T-helper 1 cell treated with Interleukin-12 subunit alpha and Interleukin-12 subunit beta and Interleukin-4 antibody, amounts not matched to agents 30 μg/mL and 1 μg/mL, for 36 hours (primary cell): Measurements from ENCODE around the gene AMY1C.
"Not testable (repeated sequence)": the region's sequence is repeated elsewhere in the genome, so short reads cannot be mapped to it uniquely, and the experiment has no call there.

Experiments used
- H3K27ac Mint-ChIP-seq: one replicate; pipeline ENCODE4 v1.8.0; 2021; ENCODE audit warnings: mild to moderate bottlenecking, mixed read lengths
- H3K27me3 Mint-ChIP-seq: one replicate; pipeline ENCODE4 v1.8.0; 2021; ENCODE audit warnings: low read depth, mixed read lengths
- H3K36me3 Mint-ChIP-seq: one replicate; pipeline ENCODE4 v1.8.0; 2021; ENCODE audit warnings: low read depth, mixed read lengths
- H3K4me1 Mint-ChIP-seq: one replicate; pipeline ENCODE4 v1.8.0; 2021; ENCODE audit warnings: low read depth, mixed read lengths
- H3K4me3 Mint-ChIP-seq: one replicate; pipeline ENCODE4 v1.8.0; 2021; ENCODE audit warnings: mild to moderate bottlenecking, moderate library complexity, mixed read lengths
- H3K9me3 Mint-ChIP-seq: one replicate; pipeline ENCODE4 v1.8.0; 2021; ENCODE audit warnings: mixed read lengths

AMY1C gene

DNA sequence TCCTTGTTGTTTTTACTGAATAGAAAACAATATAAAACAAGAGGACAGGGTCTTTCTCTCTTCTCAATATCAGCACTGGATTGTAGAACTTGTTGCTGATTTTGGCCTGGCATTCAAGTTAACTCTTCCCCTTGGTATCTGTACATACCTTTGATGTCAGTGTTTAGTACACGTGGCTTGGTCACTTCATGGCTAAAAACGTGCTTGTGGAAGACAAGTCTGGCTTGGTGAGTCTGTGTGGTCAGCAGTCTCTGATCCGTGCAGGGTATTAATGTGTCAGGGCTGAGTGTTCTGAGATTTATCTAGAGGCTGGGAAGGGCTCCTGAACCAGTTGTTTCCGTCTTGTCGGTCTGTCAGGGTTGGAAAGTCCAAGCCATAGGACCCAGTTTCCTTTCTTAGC is at the start of gene AMY1C:
AMY1C (plus strand) TSS at position 301 of the 400 bp plus-strand sequence. CDS start 572 bp downstream, outside the sequence.
- H3K9me3 Mint-ChIP-seq, H3K4me1 Mint-ChIP-seq, H3K4me3 Mint-ChIP-seq, H3K27ac Mint-ChIP-seq, H3K27me3 Mint-ChIP-seq, H3K36me3 Mint-ChIP-seq: not testable (repeated sequence)

DNA sequence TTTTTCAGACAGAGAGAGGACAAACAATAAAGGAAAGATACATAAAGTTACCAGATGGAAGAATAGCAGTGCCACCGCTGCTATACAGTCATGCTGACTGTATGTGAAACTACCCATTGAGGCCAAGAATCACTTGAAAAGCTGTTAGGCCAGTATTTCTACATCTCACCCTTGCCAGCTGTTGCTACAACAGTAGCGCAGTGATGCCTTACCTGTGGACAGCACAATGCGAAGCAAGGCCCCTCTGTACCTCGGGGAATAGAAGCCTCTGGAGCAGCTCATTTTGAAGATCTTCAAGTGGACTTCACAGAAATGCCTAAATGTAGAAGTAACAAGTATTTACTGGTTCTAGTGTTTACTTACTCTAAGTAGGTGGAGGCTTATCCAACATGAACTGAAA is 49.0 kb upstream of the AMY1C start:
- not testable (repeated sequence) for H3K4me3 Mint-ChIP-seq, H3K27me3 Mint-ChIP-seq, H3K9me3 Mint-ChIP-seq, H3K36me3 Mint-ChIP-seq, H3K4me1 Mint-ChIP-seq, H3K27ac Mint-ChIP-seq

DNA sequence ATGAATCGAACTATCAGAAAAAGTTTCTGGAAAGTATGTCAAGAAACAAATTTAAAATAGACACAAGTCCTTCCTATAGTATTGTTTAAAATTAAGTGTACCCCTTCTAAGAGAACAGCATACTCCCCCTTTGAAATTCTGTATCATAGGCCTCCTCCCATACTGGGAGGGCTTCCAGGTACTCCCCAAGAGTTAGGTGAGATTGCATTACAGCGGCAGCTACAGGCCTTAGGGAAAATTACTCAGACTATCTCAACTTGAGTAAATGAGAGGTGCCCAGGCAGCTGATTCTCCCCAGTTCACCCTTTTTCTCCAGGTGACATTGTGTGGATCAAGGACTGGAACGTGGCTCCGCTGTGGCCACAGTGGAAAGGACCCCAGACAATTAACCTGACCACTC is 48.4 kb upstream of the AMY1C start:
- H3K4me3 Mint-ChIP-seq, H3K27me3 Mint-ChIP-seq, H3K9me3 Mint-ChIP-seq, H3K27ac Mint-ChIP-seq, H3K4me1 Mint-ChIP-seq, H3K36me3 Mint-ChIP-seq: not testable (repeated sequence)

DNA sequence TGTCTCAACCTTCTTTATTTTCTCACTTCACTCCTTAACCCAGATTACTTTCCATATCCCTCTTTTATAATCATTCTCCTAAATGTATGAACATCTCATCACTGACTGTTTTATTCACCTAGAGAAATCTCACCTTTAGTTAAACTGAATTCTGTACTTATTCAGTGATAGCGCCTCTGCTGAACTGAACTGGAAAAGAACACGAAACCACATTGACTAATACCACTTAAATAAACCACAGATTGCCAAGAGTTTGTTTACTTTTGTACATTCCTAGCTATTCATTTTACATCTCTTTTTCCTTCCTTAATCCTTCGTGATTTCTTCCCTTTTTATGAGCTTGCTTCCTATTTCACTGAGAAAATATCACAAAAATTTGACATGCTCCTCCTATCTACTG is 42.0 kb upstream of the AMY1C start:
- H3K27ac Mint-ChIP-seq, H3K9me3 Mint-ChIP-seq, H3K27me3 Mint-ChIP-seq, H3K36me3 Mint-ChIP-seq, H3K4me1 Mint-ChIP-seq, H3K4me3 Mint-ChIP-seq: not testable (repeated sequence)

DNA sequence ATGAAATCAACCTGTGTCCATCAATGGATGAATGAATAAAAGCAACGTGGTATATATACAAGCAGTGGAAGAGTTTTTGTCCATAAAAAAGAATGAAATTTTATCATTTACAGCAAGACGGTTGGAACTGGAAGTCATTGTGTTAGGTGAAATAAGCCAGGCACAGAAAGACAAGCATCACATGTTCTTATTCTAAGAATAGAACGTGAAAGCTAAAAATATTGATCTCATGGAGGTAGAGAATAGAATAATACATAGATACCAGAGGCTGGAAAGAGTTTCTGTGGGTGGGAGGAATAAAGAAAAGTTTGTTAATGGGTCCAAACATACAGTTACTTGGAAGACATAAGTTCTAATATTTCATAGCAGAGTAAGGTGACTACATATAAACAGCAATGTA is 39.3 kb upstream of the AMY1C start:
- not testable (repeated sequence) for H3K36me3 Mint-ChIP-seq, H3K27me3 Mint-ChIP-seq, H3K4me1 Mint-ChIP-seq, H3K4me3 Mint-ChIP-seq, H3K9me3 Mint-ChIP-seq, H3K27ac Mint-ChIP-seq

DNA sequence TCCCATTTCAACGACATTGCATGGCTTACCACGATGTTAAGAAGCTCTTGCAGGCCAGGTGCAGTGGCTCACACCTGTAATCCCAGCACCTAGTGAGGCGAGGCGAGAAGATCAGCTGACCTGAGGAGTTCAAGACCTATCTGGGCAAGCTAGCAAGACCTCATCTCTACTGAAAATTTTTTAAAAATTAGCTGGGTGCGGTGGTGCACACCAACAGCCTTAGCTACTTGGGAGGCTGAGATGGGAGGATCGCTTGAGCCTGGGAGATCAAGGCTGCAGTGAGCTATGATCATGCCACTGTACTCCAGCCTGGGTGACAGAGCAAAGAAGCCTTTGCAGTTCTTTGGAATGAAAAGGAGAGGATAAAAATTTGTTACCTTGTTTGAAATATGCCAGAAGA is 32.3 kb upstream of the AMY1C start:
- not testable (repeated sequence) for H3K4me3 Mint-ChIP-seq, H3K27ac Mint-ChIP-seq, H3K9me3 Mint-ChIP-seq, H3K36me3 Mint-ChIP-seq, H3K27me3 Mint-ChIP-seq, H3K4me1 Mint-ChIP-seq

DNA sequence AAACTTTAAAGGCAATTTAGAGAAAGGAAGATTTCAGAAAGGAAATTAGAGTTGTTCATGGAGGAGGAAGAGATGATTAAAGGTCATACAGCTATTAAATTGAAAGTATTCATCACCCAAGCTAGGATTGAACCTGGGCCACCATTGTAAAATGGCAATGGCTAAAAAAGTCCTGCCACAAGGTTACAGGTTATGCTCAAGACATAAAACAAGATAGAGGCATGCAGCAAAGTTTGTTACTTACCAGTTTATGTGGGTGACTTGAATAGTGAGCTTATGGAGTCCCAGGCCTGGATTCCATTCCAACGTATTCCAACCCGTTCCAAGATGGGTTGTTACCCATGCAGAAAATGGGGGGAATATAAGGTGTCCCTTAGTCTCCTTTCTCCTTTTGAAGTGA is 28.2 kb upstream of the AMY1C start:
- not testable (repeated sequence) for H3K4me1 Mint-ChIP-seq, H3K36me3 Mint-ChIP-seq

DNA sequence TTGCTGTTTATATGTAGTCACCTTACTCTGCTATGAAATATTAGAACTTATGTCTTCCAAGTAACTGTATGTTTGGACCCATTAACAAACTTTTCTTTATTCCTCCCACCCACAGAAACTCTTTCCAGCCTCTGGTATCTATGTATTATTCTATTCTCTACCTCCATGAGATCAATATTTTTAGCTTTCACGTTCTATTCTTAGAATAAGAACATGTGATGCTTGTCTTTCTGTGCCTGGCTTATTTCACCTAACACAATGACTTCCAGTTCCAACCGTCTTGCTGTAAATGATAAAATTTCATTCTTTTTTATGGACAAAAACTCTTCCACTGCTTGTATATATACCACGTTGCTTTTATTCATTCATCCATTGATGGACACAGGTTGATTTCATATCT is 14.4 kb upstream of the AMY1C start:
- not testable (repeated sequence) for H3K9me3 Mint-ChIP-seq, H3K4me3 Mint-ChIP-seq, H3K27me3 Mint-ChIP-seq, H3K27ac Mint-ChIP-seq, H3K36me3 Mint-ChIP-seq, H3K4me1 Mint-ChIP-seq

More for the DNA sequence above, 28.2 kb upstream of the AMY1C start:
- not testable (repeated sequence) for H3K27ac Mint-ChIP-seq, H3K4me3 Mint-ChIP-seq, H3K27me3 Mint-ChIP-seq, H3K9me3 Mint-ChIP-seq

DNA sequence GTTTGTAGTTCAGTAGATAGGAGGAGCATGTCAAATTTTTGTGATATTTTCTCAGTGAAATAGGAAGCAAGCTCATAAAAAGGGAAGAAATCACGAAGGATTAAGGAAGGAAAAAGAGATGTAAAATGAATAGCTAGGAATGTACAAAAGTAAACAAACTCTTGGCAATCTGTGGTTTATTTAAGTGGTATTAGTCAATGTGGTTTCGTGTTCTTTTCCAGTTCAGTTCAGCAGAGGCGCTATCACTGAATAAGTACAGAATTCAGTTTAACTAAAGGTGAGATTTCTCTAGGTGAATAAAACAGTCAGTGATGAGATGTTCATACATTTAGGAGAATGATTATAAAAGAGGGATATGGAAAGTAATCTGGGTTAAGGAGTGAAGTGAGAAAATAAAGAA is 11.7 kb upstream of the AMY1C start:
- H3K36me3 Mint-ChIP-seq, H3K9me3 Mint-ChIP-seq, H3K4me1 Mint-ChIP-seq, H3K27ac Mint-ChIP-seq, H3K27me3 Mint-ChIP-seq, H3K4me3 Mint-ChIP-seq: not testable (repeated sequence)

DNA sequence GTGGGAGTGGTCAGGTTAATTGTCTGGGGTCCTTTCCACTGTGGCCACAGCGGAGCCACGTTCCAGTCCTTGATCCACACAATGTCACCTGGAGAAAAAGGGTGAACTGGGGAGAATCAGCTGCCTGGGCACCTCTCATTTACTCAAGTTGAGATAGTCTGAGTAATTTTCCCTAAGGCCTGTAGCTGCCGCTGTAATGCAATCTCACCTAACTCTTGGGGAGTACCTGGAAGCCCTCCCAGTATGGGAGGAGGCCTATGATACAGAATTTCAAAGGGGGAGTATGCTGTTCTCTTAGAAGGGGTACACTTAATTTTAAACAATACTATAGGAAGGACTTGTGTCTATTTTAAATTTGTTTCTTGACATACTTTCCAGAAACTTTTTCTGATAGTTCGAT is 5.2 kb upstream of the AMY1C start:
- H3K9me3 Mint-ChIP-seq, H3K27me3 Mint-ChIP-seq, H3K4me3 Mint-ChIP-seq, H3K4me1 Mint-ChIP-seq, H3K36me3 Mint-ChIP-seq, H3K27ac Mint-ChIP-seq: not testable (repeated sequence)

DNA sequence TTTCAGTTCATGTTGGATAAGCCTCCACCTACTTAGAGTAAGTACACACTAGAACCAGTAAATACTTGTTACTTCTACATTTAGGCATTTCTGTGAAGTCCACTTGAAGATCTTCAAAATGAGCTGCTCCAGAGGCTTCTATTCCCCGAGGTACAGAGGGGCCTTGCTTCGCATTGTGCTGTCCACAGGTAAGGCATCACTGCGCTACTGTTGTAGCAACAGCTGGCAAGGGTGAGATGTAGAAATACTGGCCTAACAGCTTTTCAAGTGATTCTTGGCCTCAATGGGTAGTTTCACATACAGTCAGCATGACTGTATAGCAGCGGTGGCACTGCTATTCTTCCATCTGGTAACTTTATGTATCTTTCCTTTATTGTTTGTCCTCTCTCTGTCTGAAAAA is 4.7 kb upstream of the AMY1C start:
- H3K36me3 Mint-ChIP-seq, H3K4me1 Mint-ChIP-seq, H3K4me3 Mint-ChIP-seq, H3K27ac Mint-ChIP-seq, H3K27me3 Mint-ChIP-seq, H3K9me3 Mint-ChIP-seq: not testable (repeated sequence)

DNA sequence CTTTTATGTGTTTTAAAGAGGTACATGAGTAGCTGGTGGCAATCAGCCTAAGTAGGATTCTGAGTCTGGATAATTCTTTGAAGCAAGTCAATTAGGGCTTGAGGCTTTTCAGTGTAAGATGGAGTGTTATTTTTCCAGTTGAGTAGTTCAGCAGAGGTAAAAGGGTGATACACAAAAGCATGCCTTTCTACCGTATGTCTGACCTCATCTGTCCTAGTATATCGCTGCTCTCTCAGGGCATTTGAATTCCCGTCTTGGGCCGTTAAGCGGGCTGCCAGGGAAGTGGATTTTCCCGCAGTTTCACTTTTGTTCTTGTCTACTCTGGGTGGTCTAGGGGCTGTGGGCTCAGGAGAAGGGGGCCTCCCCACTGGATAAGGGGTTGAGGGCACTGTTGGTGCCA is 1.4 kb upstream of the AMY1C start:
- H3K27ac Mint-ChIP-seq, H3K4me3 Mint-ChIP-seq, H3K4me1 Mint-ChIP-seq, H3K27me3 Mint-ChIP-seq, H3K36me3 Mint-ChIP-seq, H3K9me3 Mint-ChIP-seq: not testable (repeated sequence)

DNA sequence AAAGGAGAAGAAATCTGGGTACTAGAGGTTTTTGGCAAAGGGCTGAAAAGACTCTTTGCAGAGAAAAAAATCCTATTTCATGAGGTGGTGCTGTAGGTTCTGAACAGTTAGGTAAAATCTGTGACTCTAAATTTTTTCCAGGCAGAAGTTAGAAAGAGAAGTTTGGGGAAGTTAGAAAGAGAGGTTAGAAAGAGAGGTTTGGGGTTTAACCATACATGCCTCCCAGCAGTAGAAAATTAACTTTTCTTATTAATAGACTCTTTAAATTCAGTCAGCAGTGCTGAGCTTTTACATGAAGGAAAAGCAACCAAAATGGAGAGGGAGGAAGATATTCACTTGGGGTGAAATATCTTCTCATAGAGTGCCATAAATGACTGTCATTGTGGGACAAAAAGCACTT is 12.2 kb downstream of the AMY1C start:
- H3K9me3 Mint-ChIP-seq: peaks cover 5% of the 10 kb centered on the region
- H3K4me1 Mint-ChIP-seq: no peaks in the 10 kb centered on the region
- H3K27ac Mint-ChIP-seq: no peak overlapping the region
- H3K27me3 Mint-ChIP-seq: no peaks in the 10 kb centered on the region
- H3K36me3 Mint-ChIP-seq: no peaks in the 10 kb centered on the region
- no peak overlapping the region for H3K4me3 Mint-ChIP-seq

DNA sequence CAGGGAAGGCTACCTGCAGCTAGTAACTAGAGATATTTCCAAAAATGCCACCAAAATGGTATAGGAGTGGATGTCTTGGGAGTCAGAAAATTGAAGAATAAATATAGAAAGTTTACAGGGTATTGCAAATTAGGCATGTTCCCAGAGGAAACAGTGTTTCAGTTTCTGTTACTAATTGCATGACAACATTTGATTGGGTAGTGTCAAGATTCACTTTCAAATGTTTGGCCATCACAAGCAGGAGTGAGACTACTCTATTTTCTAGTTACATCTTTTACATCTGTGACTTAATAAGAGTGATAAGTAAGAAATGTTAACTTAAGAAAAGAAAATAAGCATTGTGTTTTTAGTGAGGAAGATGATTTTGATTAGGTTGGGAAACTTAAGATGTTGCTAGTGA is 30.2 kb downstream of the AMY1C start:
- H3K4me3 Mint-ChIP-seq: no peak overlapping the region
- H3K36me3 Mint-ChIP-seq: no peaks in the 10 kb centered on the region
- no peaks in the 10 kb centered on the region for H3K27me3 Mint-ChIP-seq
- no peaks in the 10 kb centered on the region for H3K9me3 Mint-ChIP-seq
- H3K27ac Mint-ChIP-seq: no peak overlapping the region
- H3K4me1 Mint-ChIP-seq: no peaks in the 10 kb centered on the region

DNA sequence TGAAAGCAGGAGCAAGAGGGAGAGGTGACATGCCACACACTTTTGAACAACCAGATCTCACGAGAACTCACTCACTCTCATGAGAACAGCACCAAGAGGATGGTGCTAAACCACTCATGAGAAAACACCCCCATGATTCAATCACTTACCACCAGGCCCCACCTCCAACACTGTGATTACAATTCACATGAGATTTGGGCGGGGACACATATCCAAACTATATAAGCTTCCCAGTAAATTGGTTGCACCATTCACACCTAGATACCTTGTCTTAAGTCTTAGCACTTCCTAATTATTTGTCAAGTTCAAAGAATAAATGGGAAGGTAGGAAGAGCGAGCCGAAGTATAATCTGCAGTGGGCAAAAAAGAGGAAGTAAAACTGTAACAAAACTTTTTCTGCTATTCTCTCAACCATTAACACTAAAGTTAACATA is 34.3 kb downstream of the AMY1C start:
- no peaks in the 10 kb centered on the region for H3K4me1 Mint-ChIP-seq
- no peaks in the 10 kb centered on the region for H3K27me3 Mint-ChIP-seq
- no peak overlapping the region for H3K27ac Mint-ChIP-seq
- no peaks in the 10 kb centered on the region for H3K9me3 Mint-ChIP-seq
- no peak overlapping the region for H3K4me3 Mint-ChIP-seq
- no peaks in the 10 kb centered on the region for H3K36me3 Mint-ChIP-seq

DNA sequence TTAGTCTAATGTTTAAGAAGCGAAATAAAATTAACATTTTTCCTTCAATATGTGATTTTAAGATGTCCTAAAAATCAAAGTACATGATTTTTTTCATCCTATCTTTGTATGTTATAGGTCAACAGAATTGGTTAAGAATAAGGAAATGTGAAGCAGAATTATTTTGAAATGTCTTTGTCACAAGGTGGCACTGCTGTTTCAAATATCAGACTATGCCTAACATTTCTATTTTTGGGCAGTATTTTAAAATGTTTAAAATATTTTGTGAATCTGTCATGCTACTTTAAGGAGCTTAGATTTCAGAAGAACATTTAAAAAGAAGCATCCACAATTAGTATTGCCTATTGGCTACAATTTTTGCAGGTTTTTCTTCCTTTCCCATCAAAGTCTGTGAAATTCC is 38.7 kb downstream of the AMY1C start:
- no peaks in the 10 kb centered on the region for H3K27me3 Mint-ChIP-seq
- H3K4me1 Mint-ChIP-seq: no peaks in the 10 kb centered on the region
- no peak overlapping the region for H3K4me3 Mint-ChIP-seq
- peaks cover 5% of the 10 kb centered on the region for H3K9me3 Mint-ChIP-seq
- no peaks in the 10 kb centered on the region for H3K36me3 Mint-ChIP-seq
- H3K27ac Mint-ChIP-seq: no peak overlapping the region

DNA sequence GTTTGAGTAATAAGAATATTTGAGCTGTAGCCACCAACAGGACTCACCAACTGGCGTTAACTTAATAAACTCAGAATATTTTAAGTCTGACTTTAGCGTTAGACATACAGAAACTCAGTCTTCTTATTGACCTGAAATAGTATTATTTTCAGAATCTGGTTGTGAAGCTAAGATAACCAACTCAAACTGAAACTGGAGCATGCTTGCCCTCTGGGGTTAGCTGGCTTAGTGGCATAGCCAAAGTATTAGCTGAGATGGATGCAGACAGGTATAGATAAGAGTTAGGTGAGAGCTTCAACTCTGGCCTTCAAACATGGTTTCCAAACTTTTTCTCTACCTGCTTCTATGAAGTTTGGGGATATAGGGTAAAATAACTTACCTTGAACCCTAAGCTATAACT is 40.5 kb downstream of the AMY1C start:
- Mint-ChIP-seq H3K27me3 (no peaks in the 10 kb centered on the region), H3K27ac (no peak overlapping the region), H3K4me3 (no peak overlapping the region), H3K9me3 (peaks cover 9% of the 10 kb centered on the region), H3K4me1 (no peaks in the 10 kb centered on the region), H3K36me3 (no peaks in the 10 kb centered on the region)
